ENCODE measurements around the gene SKAP2. TPM values are rescaled to one million over a fixed set of nuclear protein-coding genes. Genes with fewer than 3 reads are reported as not detected.

SKAP2 gene
- total RNA-seq, 1 donor from 2014 or later = 12.8 TPM

- no peak for TF ChIP-seq CTCF (IDR thresholded peaks at IDR 0.05)
- no peak for TF ChIP-seq POLR2A (IDR thresholded peaks at IDR 0.05)
- no peak for TF ChIP-seq POLR2AphosphoS5 (IDR thresholded peaks at IDR 0.05; ENCODE audit: insufficient read depth in 1 of 2, low read depth in 1 of 2)
- H3K27ac ChIP-seq = no peak overlapping the region
- no peak overlapping the region for H3K4me3 ChIP-seq
- H3K36me3 ChIP-seq = no peaks in the 10 kb centered on the region
- H3K4me1 ChIP-seq = peaks cover 12% of the 10 kb centered on the region
- H3K27me3 ChIP-seq = no peaks in the 10 kb centered on the region
- intact Hi-C loops (cut with DNase I) = loop anchor here (10.0 kb wide), 1 partner anchor 486 kb away; no protein-coding TSS in a partner anchor
- DNase-seq (ENCODE audit: extremely low spot score in 2 of 2) = no peak
- no peaks in the 10 kb centered on the region for H3K9me3 ChIP-seq
These were observed 3.3 kb downstream of the SKAP2 start for GRCh38 chr7:26861050-26861449.

GRCh38 chr7:26860361-26860760 lies 4.0 kb downstream of the SKAP2 start:
- no peak overlapping the region for H3K27ac ChIP-seq
- no peaks in the 10 kb centered on the region for H3K36me3 ChIP-seq
- H3K27me3 ChIP-seq = no peaks in the 10 kb centered on the region
- intact Hi-C loops (cut with DNase I) = loop anchor here (10.0 kb wide), 1 partner anchor 486 kb away; no protein-coding TSS in a partner anchor
- peaks cover 12% of the 10 kb centered on the region for H3K4me1 ChIP-seq
- TF ChIP-seq POLR2A (IDR thresholded peaks at IDR 0.05) (no peak), CTCF (IDR thresholded peaks at IDR 0.05) (no peak), POLR2AphosphoS5 (IDR thresholded peaks at IDR 0.05; ENCODE audit: insufficient read depth in 1 of 2, low read depth in 1 of 2) (peak in 1 of 2 donors; percentile 38)
- no peak for DNase-seq (ENCODE audit: extremely low spot score in 2 of 2)
- no peaks in the 10 kb centered on the region for H3K9me3 ChIP-seq
- no peak overlapping the region for H3K4me3 ChIP-seq

GRCh38 chr7:26859720-26860119 lies 4.7 kb downstream of the SKAP2 start:
- Histone ChIP-seq H3K27me3 (no peaks in the 10 kb centered on the region), H3K4me3 (no peak overlapping the region), H3K36me3 (no peaks in the 10 kb centered on the region), H3K9me3 (no peaks in the 10 kb centered on the region), H3K27ac (no peak overlapping the region), H3K4me1 (peaks cover 12% of the 10 kb centered on the region)
- TF ChIP-seq POLR2AphosphoS5 (IDR thresholded peaks at IDR 0.05; ENCODE audit: insufficient read depth in 1 of 2, low read depth in 1 of 2) (no peak), CTCF (IDR thresholded peaks at IDR 0.05) (no peak), POLR2A (IDR thresholded peaks at IDR 0.05) (no peak)
- no peak for DNase-seq (ENCODE audit: extremely low spot score in 2 of 2)
- intact Hi-C loops (cut with DNase I) = loop anchor here (10.0 kb wide), 1 partner anchor 485 kb away; no protein-coding TSS in a partner anchor

- Histone ChIP-seq H3K27ac (no peak overlapping the region), H3K9me3 (no peaks in the 10 kb centered on the region), H3K36me3 (no peaks in the 10 kb centered on the region), H3K4me3 (no peak overlapping the region), H3K27me3 (no peaks in the 10 kb centered on the region), H3K4me1 (peaks cover 12% of the 10 kb centered on the region)
- intact Hi-C loops (cut with DNase I) = no loop called here
- no peak for DNase-seq (ENCODE audit: extremely low spot score in 2 of 2)
- no peak for TF ChIP-seq POLR2AphosphoS5 (IDR thresholded peaks at IDR 0.05; ENCODE audit: insufficient read depth in 1 of 2, low read depth in 1 of 2)
- no peak for TF ChIP-seq POLR2A (IDR thresholded peaks at IDR 0.05)
- TF ChIP-seq CTCF (IDR thresholded peaks at IDR 0.05) = no peak
These were observed 5.7 kb downstream of the SKAP2 start for GRCh38 chr7:26858735-26859134.

- no peak for TF ChIP-seq POLR2A (IDR thresholded peaks at IDR 0.05)
- no peak for TF ChIP-seq CTCF (IDR thresholded peaks at IDR 0.05)
- TF ChIP-seq POLR2AphosphoS5 (IDR thresholded peaks at IDR 0.05; ENCODE audit: insufficient read depth in 1 of 2, low read depth in 1 of 2) = no peak
- Histone ChIP-seq H3K4me1 (peaks cover 7% of the 10 kb centered on the region), H3K27ac (no peak overlapping the region), H3K36me3 (no peaks in the 10 kb centered on the region), H3K9me3 (no peaks in the 10 kb centered on the region), H3K27me3 (no peaks in the 10 kb centered on the region), H3K4me3 (no peak overlapping the region)
- DNase-seq (ENCODE audit: extremely low spot score in 2 of 2) = no peak
- intact Hi-C loops (cut with DNase I) = no loop called here
These were observed 6.1 kb downstream of the SKAP2 start for GRCh38 chr7:26858241-26858715.
